CD4-positive, alpha-beta memory T cell (primary cell): Measurements from ENCODE around the gene KRTAP5-5. TPM values are rescaled to one million over a fixed set of nuclear protein-coding genes. Genes with fewer than 3 reads are reported as not detected.

ENCODE experiments used
- CTCF ChIA-PET: fragments of 350-600 bp; sonication (Branson Sonifier 250); formaldehyde crosslinking; loops from one replicate; lab custom pipeline; 2021; ENCODE audit warnings: inconsistent platforms; ENCODE audit not compliant: partially characterized antibody; lab: Charles Lee
- POLR2A ChIA-PET: fragments of 350-600 bp; sonication (Branson Sonifier 250); formaldehyde crosslinking; loops from one replicate; lab custom pipeline; 2021; ENCODE audit not compliant: partially characterized antibody; lab: Charles Lee
- DNase-seq, 5 donors: peaks; one replicate each; pipeline versions ENCODE4 v3.0.0 to v3.0.0-alpha.2; 2020 to 2022; ENCODE audit warnings: mixed read lengths in 1 of 5
- H3K27ac ChIP-seq: one replicate; pipeline ENCODE4 v1.7.0; 2013; ENCODE audit warnings: low read depth, low read length
- H3K27me3 ChIP-seq: 2 replicates; pipeline ENCODE4 v1.7.0; 2013; ENCODE audit warnings: mild to moderate bottlenecking, low read length, moderate library complexity; ENCODE audit not compliant: insufficient read depth
- H3K36me3 ChIP-seq: 2 replicates; pipeline ENCODE4 v1.7.0; 2013; ENCODE audit warnings: mild to moderate bottlenecking, low read length, moderate library complexity; ENCODE audit not compliant: insufficient read depth
- H3K4me1 ChIP-seq: 2 replicates; pipeline ENCODE4 v1.7.0; 2013; ENCODE audit warnings: mild to moderate bottlenecking, low read length, moderate library complexity; ENCODE audit not compliant: insufficient read depth
- H3K4me3 ChIP-seq, 2 donors: one replicate each; pipeline ENCODE4 v1.7.0; 2013; ENCODE audit warnings: low read length in 2 of 2, mild to moderate bottlenecking in 1 of 2
- H3K9me3 ChIP-seq, 2 donors: one replicate each; pipeline ENCODE4 v1.7.0; 2013; ENCODE audit warnings: low read length in 2 of 2, control low read depth in 1 of 2; ENCODE audit not compliant: control insufficient read depth in 1 of 2
- H3K27ac Mint-ChIP-seq, 7 donors: one replicate each; pipeline ENCODE4 v1.8.0; 2020 to 2021; ENCODE audit warnings: mixed read lengths in 7 of 7, mild to moderate bottlenecking in 6 of 7, inconsistent platforms in 3 of 7, moderate library complexity in 3 of 7
- H3K27me3 Mint-ChIP-seq, 2 donors: one replicate each; pipeline ENCODE4 v1.8.0; 2020 to 2021; ENCODE audit warnings: mixed read lengths in 2 of 2
- H3K36me3 Mint-ChIP-seq, 2 donors: one replicate each; pipeline ENCODE4 v1.8.0; 2020 to 2021; ENCODE audit warnings: mixed read lengths in 2 of 2, inconsistent platforms in 1 of 2, mild to moderate bottlenecking in 1 of 2
- H3K4me1 Mint-ChIP-seq, 4 donors: one replicate each; pipeline ENCODE4 v1.8.0; 2020 to 2021; ENCODE audit warnings: mixed read lengths in 4 of 4, mild to moderate bottlenecking in 1 of 4
- H3K4me3 Mint-ChIP-seq, 8 donors: one replicate each; pipeline ENCODE4 v1.8.0; 2020 to 2021; ENCODE audit warnings: mixed read lengths in 8 of 8, mild to moderate bottlenecking in 7 of 8, moderate library complexity in 6 of 8, inconsistent platforms in 3 of 8
- H3K9me3 Mint-ChIP-seq, 8 donors: one replicate each; pipeline ENCODE4 v1.8.0; 2020 to 2021; ENCODE audit warnings: mixed read lengths in 8 of 8, mild to moderate bottlenecking in 5 of 8, inconsistent platforms in 3 of 8, moderate library complexity in 1 of 8
- intact Hi-C: fragments of 100-400 bp; cut with micrococcal nuclease; formaldehyde crosslinking; loops from one replicate; pipeline ENCODE4 v1.15.1; 2023
- polyA plus RNA-seq, 2 donors: library from polyadenylated mRNA; unstranded; fragments of 300-500 nt; fragmentation: Illumina TruSeq; gene quantifications; one replicate each; pipeline ENCODE4 v1.2.3, GENCODE V29; 2021
- total RNA-seq, 2 experiments: library from RNA; stranded (reverse); gene quantifications; one replicate each; pipeline ENCODE4 v1.2.3, GENCODE V29; 2021

KRTAP5-5 gene
- total and polyA plus RNA-seq, 4 experiments from 2014 or later, result not detected

- intact Hi-C loops, result no loop called here
- H3K9me3 Mint-ChIP-seq, result no peaks in the 10 kb centered on the region
Measured at GRCh38 chr11:1652026-1652425, 22.5 kb downstream of the KRTAP5-5 start.

GRCh38 chr11:1652442-1652770, 22.8 kb downstream of the KRTAP5-5 start:
- intact Hi-C loops, result no loop called here
- Mint-ChIP-seq H3K27me3 (peaks cover 7 to 15% of the 10 kb centered on the region in 2 donors), H3K9me3 (no peaks in the 10 kb centered on the region), H3K4me1 (peaks cover 0 to 2% (median under 1%) of the 10 kb centered on the region in 4 donors), H3K4me3 (no peak overlapping the region), H3K36me3 (no peaks in the 10 kb centered on the region), H3K27ac (peak overlapping the region in 1 of 7 donors; percentile 57)
- Histone ChIP-seq H3K9me3 (no peaks in the 10 kb centered on the region), H3K27me3 (no peaks in the 10 kb centered on the region), H3K4me1 (no peaks in the 10 kb centered on the region), H3K27ac (no peak overlapping the region), H3K36me3 (no peaks in the 10 kb centered on the region), H3K4me3 (no peak overlapping the region)
- ChIA-PET POLR2A (interaction anchor here (1.0 kb wide), 2 partner anchors 42 to 181 kb away, joined by 3 to 6 read pairs; no protein-coding TSS in a partner anchor), CTCF (interaction anchor here (0.6 to 3.5 kb wide), 42 partner anchors 9 to 921 kb away, joined by 3 to 59 read pairs (median 4); partner anchors contain the start of genes KRTAP5-5, KRTAP5-6, LSP1 and SYT8)
- no peak for DNase-seq

More at GRCh38 chr11:1652026-1652425, 22.5 kb downstream of the KRTAP5-5 start:
- no peak overlapping the region for H3K4me3 Mint-ChIP-seq
- H3K4me1 Mint-ChIP-seq, result peaks cover 0 to 2% (median under 1%) of the 10 kb centered on the region in 4 donors
- Histone ChIP-seq H3K36me3 (no peaks in the 10 kb centered on the region), H3K4me1 (no peaks in the 10 kb centered on the region), H3K27me3 (no peaks in the 10 kb centered on the region), H3K27ac (no peak overlapping the region), H3K9me3 (no peaks in the 10 kb centered on the region), H3K4me3 (no peak overlapping the region)
- DNase-seq, result peak in 1 of 5 donors; percentile 13
- ChIA-PET POLR2A (interaction anchor here (1.0 kb wide), 2 partner anchors 42 to 182 kb away, joined by 3 to 6 read pairs; no protein-coding TSS in a partner anchor), CTCF (interaction anchor here (0.6 to 3.5 kb wide), 37 partner anchors 8 to 921 kb away, joined by 3 to 59 read pairs (median 5); partner anchors contain the start of genes KRTAP5-5, LSP1 and SYT8)
- H3K27me3 Mint-ChIP-seq, result peaks cover 7 to 15% of the 10 kb centered on the region in 2 donors
- H3K27ac Mint-ChIP-seq, result no peak overlapping the region
- H3K36me3 Mint-ChIP-seq, result no peaks in the 10 kb centered on the region

- Histone ChIP-seq H3K9me3 (no peaks in the 10 kb centered on the region), H3K27me3 (no peaks in the 10 kb centered on the region), H3K4me1 (no peaks in the 10 kb centered on the region), H3K36me3 (no peaks in the 10 kb centered on the region), H3K27ac (no peak overlapping the region), H3K4me3 (no peak overlapping the region)
- peak; percentile 62 to 79 (median 72) for DNase-seq
- H3K36me3 Mint-ChIP-seq, result no peaks in the 10 kb centered on the region
- CTCF ChIA-PET, result interaction anchor here (0.6 to 3.5 kb wide), 43 partner anchors 9 to 920 kb away, joined by 3 to 59 read pairs (median 4); partner anchors contain the start of genes KRTAP5-5, KRTAP5-6, LSP1 and SYT8
- H3K27ac Mint-ChIP-seq, result peak overlapping the region in 1 of 7 donors; percentile 57
- intact Hi-C loops, result no loop called here
- H3K27me3 Mint-ChIP-seq, result peaks cover 7 to 15% of the 10 kb centered on the region in 2 donors
- POLR2A ChIA-PET, result interaction anchor here (1.0 kb wide), 2 partner anchors 41 to 181 kb away, joined by 3 to 6 read pairs; no protein-coding TSS in a partner anchor
- no peaks in the 10 kb centered on the region for H3K9me3 Mint-ChIP-seq
- peaks cover 0 to 2% (median under 1%) of the 10 kb centered on the region in 4 donors for H3K4me1 Mint-ChIP-seq
- no peak overlapping the region for H3K4me3 Mint-ChIP-seq
Measured at GRCh38 chr11:1652771-1653540, 23.4 kb downstream of the KRTAP5-5 start.

GRCh38 chr11:1653541-1654387, 24.2 kb downstream of the KRTAP5-5 start:
- H3K36me3 ChIP-seq, result no peaks in the 10 kb centered on the region
- POLR2A ChIA-PET, result no interaction called here

GRCh38 chr11:1654388-1655167, 25.0 kb downstream of the KRTAP5-5 start:
- Histone ChIP-seq H3K4me1 (peaks cover 9% of the 10 kb centered on the region), H3K4me3 (no peak overlapping the region), H3K27ac (no peak overlapping the region), H3K27me3 (no peaks in the 10 kb centered on the region), H3K9me3 (no peaks in the 10 kb centered on the region), H3K36me3 (no peaks in the 10 kb centered on the region)
- H3K4me3 Mint-ChIP-seq, result no peak overlapping the region
- peaks cover 0 to 2% (median 0%) of the 10 kb centered on the region in 8 donors for H3K9me3 Mint-ChIP-seq
- H3K27me3 Mint-ChIP-seq, result peaks cover 9 to 19% of the 10 kb centered on the region in 2 donors
- no peak for DNase-seq
- H3K4me1 Mint-ChIP-seq, result peaks cover 4 to 5% (median 5%) of the 10 kb centered on the region in 4 donors
- ChIA-PET POLR2A (no interaction called here), CTCF (interaction anchor here (1.1 to 3.5 kb wide), 5 partner anchors 15 to 497 kb away, joined by 5 to 59 read pairs (median 28); no protein-coding TSS in a partner anchor)
- H3K27ac Mint-ChIP-seq, result no peak overlapping the region
- H3K36me3 Mint-ChIP-seq, result no peaks in the 10 kb centered on the region
- intact Hi-C loops, result no loop called here

More at GRCh38 chr11:1653541-1654387, 24.2 kb downstream of the KRTAP5-5 start:
- peaks cover 9 to 18% of the 10 kb centered on the region in 2 donors for H3K27me3 Mint-ChIP-seq
- H3K4me3 Mint-ChIP-seq, result no peak overlapping the region
- peaks cover 0 to 2% (median 0%) of the 10 kb centered on the region in 8 donors for H3K9me3 Mint-ChIP-seq
- H3K36me3 Mint-ChIP-seq, result no peaks in the 10 kb centered on the region
- H3K4me3 ChIP-seq, result no peak overlapping the region
- no peaks in the 10 kb centered on the region for H3K27me3 ChIP-seq
- CTCF ChIA-PET, result interaction anchor here (0.8 to 3.5 kb wide), 18 partner anchors 15 to 498 kb away, joined by 3 to 59 read pairs (median 6); partner anchors contain the start of genes KRTAP5-6, LSP1 and SYT8
- peak overlapping the region in 1 of 7 donors; percentile 65 for H3K27ac Mint-ChIP-seq
- peaks cover 0 to 2% (median under 1%) of the 10 kb centered on the region in 4 donors for H3K4me1 Mint-ChIP-seq
- H3K4me1 ChIP-seq, result peaks cover 1% of the 10 kb centered on the region
- no peak for DNase-seq
- no peak overlapping the region for H3K27ac ChIP-seq
- intact Hi-C loops, result no loop called here
- no peaks in the 10 kb centered on the region for H3K9me3 ChIP-seq
